Hepatocyte (in vitro differentiated cells): ENCODE measurements around the gene MYLIP.

ENCODE experiments used
- EZH2 ChIP-seq: fragments of 200-600 bp; sonication (generic); IDR thresholded peaks from 2 replicates; pipeline ENCODE4 v1.6.1; 2016; ENCODE audit warnings: antibody characterized with exemption, mild to moderate bottlenecking, borderline replicate concordance
- EZH2phosphoT487 ChIP-seq: fragments of 200-600 bp; sonication (generic); IDR thresholded peaks from one replicate; pipeline ENCODE4 v1.6.1; 2018; ENCODE audit warnings: antibody characterized with exemption, mild to moderate bottlenecking, low read depth, moderate library complexity; ENCODE audit not compliant: unreplicated experiment, severe bottlenecking
- TF ChIP-seq, protein P1 (sequence below): fragments of 200-600 bp; sonication (generic); IDR thresholded peaks from 2 replicates; pipeline ENCODE4 v1.5.1; 2016; ENCODE audit warnings: antibody characterized with exemption, mild to moderate bottlenecking; ENCODE audit not compliant: poor library complexity

DNA sequence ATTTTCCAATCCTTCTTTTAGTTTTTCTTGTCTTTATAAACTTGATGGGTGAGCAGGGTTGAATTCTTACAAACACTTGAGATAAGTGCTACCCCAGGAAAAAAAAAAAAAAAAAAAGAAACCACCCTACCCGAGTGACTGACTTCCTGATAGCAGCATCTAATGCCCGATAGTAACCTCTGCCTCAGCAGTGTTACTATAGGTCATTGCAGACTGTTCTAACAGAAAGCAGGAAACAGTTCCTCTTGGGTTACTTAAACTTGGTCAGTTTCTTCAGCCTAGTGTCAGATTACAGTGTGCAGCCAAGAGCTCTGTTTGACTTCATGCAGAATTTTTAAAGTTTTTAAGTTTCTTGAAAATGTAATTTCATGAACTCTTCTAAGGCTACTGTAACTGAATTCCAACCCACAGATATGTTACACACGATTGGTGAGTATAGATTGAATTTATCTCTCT lies 2.1 kb downstream of the MYLIP start:
- TF ChIP-seq, protein P1, sequence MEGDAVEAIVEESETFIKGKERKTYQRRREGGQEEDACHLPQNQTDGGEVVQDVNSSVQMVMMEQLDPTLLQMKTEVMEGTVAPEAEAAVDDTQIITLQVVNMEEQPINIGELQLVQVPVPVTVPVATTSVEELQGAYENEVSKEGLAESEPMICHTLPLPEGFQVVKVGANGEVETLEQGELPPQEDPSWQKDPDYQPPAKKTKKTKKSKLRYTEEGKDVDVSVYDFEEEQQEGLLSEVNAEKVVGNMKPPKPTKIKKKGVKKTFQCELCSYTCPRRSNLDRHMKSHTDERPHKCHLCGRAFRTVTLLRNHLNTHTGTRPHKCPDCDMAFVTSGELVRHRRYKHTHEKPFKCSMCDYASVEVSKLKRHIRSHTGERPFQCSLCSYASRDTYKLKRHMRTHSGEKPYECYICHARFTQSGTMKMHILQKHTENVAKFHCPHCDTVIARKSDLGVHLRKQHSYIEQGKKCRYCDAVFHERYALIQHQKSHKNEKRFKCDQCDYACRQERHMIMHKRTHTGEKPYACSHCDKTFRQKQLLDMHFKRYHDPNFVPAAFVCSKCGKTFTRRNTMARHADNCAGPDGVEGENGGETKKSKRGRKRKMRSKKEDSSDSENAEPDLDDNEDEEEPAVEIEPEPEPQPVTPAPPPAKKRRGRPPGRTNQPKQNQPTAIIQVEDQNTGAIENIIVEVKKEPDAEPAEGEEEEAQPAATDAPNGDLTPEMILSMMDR: no peak
- TF ChIP-seq EZH2 (no peak), EZH2phosphoT487 (no peak)
